HG03442 (cell line): Measurements from ENCODE around the gene CISD3.

Source experiments
- ATAC-seq: cut with Tn5 transposase; IDR thresholded peaks from one replicate; pipeline ENCODE4 v1.9.1; 2021; ENCODE audit warnings: mild to moderate bottlenecking, moderate library complexity; ENCODE audit not compliant: unreplicated experiment

CISD3 gene

GRCh38 chr17:38727736-38728135 lies 2.4 kb upstream of the CISD3 start:
- ATAC-seq = no peak

GRCh38 chr17:38728290-38728831 lies 1.8 kb upstream of the CISD3 start:
- ATAC-seq = no peak

DNA sequence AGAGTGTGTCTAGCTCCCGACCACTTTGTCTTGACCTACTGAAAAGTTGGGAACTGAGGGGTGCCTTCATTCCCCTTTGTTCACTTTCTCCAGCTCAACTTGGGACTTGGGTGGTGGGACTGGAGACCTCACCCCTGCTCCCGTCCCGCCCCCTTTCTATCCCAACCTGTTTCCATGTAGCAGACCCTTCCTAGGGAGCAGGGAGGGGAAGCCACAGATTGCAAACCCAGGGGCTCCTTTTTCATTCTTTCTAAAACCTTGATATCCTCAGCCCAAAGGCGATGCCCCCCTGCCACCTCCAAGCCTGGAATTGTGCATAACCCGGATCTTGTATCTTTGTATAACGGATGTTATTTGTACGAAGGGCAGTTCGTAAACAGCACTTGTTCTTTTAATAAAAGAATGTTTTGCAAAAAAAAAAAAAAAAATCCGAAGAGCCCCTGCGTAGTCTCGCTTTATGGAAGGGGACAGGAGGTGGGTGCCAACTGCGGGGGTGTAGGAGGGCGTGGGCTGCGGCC lies 714 bp upstream of the CISD3 start:
- ATAC-seq = no peak

- no peak for ATAC-seq
These were observed 612 bp downstream of the CISD3 start for GRCh38 chr17:38730526-38731379.

DNA sequence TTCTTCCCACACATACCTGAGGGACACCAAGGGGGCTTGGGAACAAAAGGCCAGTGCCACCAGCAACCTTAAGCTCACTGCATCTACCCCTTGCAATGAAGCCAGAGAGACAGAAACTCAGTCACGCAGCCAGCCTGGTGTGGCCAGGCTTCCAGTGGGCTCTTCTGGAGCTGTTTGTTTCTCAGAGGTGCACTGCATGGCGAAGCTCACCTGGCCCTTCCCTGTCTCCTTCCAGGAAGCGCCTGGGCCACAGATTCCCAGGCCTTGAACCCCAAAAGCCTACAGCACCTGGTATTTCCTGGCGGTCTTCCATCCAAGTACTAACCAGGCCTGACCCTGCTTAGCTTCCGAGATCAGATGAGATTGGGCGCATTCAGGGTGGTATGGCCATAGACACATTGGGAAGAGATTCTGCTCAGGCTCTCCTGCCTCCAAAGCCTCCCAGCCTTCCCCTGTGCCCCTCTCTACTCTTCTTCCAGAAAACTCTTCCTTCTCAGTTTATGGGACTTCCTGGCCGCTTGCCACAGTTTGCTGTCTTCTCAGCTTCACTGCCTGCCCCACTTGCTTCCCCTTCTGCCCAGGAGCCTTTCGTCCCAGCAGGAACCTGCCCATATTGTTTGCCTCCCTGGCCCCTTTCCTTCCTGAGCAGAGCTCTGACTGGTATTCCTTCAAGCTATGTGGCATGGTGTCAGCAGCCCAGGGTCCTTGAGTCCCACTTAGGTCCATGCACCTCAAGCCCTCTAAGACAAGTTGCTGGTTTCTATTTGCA lies 1.6 kb downstream of the CISD3 start:
- no peak for ATAC-seq

DNA sequence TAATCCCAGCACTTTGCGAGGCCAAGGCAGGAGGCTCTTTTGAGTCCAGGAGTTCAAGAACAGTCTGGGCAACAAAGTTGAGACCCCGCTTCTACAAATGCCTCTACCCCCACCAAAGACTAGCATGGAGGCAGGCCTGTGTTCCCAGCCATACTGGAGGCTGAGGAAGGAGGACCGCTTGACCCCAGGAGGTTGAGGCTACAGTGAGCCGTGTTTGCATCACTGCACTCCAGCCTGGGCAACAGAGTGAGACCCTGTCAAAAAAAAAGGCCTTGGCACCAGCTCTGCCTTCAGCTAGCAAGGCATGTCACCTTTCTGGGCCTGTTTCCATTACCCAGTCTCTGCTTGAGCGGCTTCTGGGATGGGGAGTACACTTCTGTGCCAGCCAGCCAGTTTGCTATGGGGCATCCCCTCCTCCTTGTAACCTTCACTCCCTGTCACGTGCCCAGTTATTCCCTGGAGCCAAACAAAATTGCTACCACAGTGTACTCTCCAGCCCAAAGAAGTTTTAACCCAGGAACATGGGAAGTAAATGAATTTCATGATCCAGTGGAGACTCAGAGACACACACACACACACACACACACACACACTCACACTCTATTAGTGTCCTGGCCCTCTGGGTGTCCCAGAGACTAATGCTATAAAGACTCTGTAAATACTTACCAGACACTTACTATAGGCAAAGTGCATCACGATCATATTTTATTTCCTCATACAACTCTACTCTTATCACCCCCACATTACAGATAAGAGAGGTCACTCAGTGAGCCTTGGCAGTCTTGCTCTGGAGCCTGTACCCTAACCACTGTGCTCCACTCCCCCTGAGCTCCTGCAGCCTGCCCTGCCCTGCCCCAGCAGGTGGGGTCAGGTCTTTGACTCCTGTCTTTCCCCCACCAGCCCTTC lies 2.5 kb downstream of the CISD3 start:
- no peak for ATAC-seq

DNA sequence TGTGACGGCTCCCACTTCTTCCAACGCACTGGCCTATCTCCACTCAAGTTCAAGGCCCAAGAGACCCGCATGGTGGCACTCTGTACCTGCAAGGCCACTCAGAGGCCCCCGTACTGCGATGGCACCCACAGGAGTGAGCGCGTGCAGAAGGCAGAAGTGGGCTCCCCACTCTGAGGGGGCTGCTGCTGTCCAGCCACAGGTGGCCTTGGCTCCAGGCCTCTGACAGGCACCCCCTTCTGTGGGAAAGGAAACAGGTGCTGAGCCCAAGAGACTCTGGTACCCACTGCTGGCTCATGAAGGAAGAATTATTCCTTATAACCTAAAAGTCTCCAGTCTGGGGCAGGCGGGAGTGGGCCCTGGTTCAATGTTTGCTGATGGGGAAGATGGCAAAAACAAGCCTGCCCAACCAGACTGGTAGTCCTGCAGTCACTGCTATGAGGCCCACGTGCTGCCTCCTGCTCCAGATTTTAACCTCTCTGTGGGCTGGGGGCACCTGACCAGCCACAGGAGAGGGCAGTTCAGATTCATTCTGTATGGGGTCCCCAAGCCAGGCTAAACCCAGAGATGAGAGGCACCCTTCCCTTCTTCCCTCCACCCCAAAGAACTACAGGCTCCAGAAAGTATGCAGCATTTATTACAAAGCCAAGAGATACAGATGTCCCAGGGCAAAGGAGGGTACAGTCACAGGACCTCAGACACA lies 3.3 kb downstream of the CISD3 start:
- no peak for ATAC-seq

DNA sequence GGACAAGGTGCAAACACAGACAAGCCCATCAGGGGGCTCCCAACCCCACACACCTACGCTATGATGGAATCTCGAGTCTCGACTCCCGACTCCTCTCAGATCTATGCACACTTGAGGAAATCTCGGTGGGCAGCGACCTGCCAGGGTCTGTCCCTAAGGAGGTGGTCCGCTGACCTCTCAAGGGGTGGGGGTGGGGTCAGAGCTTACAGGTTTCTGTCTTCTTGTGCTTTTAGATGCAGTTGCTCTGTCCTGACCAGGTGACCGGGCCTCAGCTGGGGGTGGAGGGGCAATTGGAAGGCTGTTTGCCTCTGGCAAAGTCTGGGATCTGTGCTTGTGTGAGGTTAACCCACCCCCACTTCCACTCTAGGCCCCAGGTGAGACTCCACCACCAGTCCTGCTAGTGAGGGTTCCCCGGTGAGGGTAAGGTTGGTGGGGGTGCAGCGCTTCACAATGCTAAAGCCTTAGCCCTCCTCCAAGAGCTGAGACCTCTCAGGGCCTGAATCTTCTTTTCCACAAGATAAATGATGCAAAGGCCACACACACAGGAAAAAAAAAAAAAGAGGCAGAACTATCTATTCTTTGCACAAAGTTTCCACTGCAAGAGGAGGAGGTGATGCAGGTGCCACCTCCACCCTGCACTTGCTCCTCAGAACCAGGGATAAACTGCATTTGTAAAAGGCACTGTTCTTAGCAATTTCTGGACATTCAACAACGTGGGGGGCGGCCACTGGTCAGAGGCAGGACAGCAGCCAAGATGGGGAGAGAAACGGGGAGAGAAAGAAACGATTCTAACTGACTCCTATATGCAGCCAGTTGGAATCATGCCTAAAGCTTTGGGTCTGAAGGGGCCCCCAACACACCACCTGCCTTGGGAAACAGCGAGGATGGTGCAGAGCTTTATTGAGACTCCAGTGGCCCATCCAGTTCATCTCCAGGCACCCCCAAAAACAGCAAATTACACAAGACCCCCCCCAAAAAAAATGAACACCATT lies 4.1 kb downstream of the CISD3 start:
- no peak for ATAC-seq

- no peak for ATAC-seq
These were observed 5.2 kb downstream of the CISD3 start for GRCh38 chr17:38735161-38735997.

GRCh38 chr17:38738007-38738662 lies 8.0 kb downstream of the CISD3 start:
- no peak for ATAC-seq

- ATAC-seq = no peak
These were observed 8.5 kb downstream of the CISD3 start for GRCh38 chr17:38738686-38739085.

- no peak for ATAC-seq
These were observed 9.2 kb downstream of the CISD3 start for GRCh38 chr17:38739305-38739704.

- ATAC-seq = no peak
These were observed 9.9 kb downstream of the CISD3 start for GRCh38 chr17:38740044-38740443.

- no peak for ATAC-seq
These were observed 10.7 kb downstream of the CISD3 start for GRCh38 chr17:38740806-38741205.

DNA sequence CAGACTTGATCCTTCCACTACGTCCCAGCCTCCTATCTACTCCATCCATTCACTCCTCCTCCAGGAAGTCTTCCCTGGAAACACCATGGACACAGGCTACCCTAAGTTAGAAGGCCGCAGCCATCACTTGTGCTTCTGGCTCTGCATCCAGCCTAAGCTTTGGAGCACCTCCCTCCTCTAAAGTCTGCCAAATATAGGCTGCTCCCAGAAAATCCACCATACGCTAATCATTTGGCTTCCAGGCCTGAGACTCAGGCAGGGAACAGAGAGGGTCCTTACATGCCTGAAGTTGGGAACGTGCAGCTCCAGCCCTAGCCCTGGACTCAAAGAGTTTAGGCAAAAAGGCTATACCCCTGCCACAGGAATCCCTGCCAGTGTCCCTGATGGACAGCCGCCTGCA lies 11.3 kb downstream of the CISD3 start:
- ATAC-seq = no peak

- no peak for ATAC-seq
These were observed 11.8 kb downstream of the CISD3 start for GRCh38 chr17:38741921-38742410.
